ENCODE results near the gene AGBL4. TPM values are rescaled to one million over a fixed set of nuclear protein-coding genes. Genes with fewer than 3 reads are reported as not detected.

The AGBL4 gene
- total RNA-seq, 1 donor from 2014 or later = 0.50 TPM

DNA sequence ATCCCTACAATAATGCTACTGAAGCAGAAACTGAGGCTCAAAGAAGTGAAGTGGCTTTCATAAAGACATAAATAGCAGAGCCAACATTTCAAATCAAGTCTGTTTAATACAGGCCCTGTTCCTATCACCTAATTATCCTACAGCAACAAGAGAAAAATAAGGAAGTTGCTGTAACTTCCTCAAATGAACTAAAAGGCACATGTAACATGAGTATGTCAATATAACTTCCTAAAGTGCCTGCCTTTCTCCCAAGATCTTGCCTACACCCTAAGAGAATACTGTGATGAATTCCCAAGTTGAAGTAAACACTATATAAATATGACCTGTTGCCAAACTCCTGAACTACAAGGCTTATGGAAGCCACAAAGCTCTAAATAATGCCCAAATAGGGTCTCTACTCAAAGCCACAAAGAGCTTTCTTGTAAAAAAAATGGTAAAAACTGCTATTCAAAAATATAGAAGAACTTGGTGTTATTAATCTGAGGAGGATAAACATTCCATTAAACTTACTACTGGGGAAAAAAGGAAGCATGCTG lies 1255.7 kb downstream of the AGBL4 start:
- intact Hi-C loops (cut with micrococcal nuclease) = no loop called here
- no peak for ATAC-seq
- DNase-seq = no peak

DNA sequence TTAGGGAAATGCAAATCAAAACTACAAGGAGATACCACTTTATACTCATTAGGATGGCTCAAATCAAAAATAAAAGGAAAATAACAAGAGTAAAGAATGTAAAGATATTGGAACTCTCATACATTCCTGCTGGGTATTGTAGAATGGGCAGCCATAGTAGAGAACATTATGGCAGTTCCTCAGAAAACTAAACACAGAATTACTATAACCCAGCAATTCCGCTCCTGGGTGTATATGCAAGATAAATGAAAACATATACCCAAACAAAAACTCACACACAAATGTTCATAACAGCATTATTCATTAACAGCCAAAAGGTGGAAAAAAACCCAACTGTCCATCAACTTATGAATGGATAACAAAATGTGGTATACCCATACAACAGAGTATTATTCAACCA lies 1258.4 kb downstream of the AGBL4 start:
- no peak for DNase-seq
- ATAC-seq = no peak
- intact Hi-C loops (cut with micrococcal nuclease) = no loop called here

DNA sequence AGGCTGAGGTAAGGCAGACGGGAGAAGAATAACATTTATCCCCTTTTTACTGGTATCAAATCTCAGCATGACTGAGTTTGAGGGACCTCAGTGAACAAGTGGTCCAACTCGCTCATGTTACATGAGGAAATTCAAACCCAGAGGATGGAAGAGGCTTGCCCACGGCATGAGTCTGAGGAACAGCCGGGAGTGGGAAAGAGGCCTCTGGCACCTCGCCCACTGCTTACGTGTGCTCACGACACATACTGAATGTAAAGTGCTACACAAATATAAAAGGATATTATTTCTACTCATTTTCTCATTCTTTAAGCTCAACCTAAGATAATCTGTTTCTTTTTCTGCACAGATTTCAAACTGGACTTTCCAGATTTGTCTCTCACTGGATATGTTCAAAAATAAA lies 1261.8 kb downstream of the AGBL4 start:
- intact Hi-C loops (cut with micrococcal nuclease) = no loop called here
- DNase-seq (no peak), ATAC-seq (no peak)

DNA sequence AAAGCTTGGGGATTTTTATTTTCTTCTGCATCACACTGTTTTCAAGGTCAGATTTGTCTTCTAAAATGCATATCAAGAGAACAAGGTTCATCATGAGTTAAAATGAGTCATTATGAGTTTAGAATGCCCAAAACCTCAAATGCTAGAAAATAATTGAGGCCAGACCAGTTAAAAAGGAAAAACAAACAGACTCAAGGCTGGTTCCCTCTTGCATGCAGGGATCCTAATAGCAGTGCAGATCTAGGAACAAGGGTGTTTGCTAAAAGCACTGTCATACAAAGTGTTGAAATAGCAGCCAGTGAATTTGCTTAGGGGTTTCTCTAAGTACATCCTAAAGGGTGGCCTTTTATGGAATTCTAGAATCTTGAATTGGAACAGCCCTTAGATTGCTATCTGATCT lies 1262.3 kb downstream of the AGBL4 start:
- intact Hi-C loops (cut with micrococcal nuclease) = no loop called here
- ATAC-seq (no peak), DNase-seq (no peak)

DNA sequence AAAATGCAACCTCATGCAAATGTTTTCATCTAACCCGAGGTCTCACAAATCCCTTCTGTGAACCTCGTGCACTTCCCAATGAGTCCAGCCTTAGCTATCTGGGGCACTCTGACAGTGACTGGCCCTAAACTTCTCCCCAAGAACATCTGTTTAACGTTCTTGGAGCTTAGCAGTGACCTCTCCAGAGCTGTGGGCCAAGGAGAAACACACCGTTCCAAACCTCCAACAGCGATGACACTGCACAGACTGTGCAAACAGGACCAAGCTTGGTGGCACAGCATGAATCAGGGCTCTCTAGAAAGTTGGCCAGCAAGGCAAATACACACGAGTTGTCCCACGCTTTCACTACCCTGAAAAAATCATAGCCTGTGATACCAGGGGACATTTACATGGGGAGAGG lies 1262.9 kb downstream of the AGBL4 start:
- intact Hi-C loops (cut with micrococcal nuclease) = no loop called here
- no peak for DNase-seq
- ATAC-seq = no peak

- DNase-seq (no peak), ATAC-seq (no peak)
- intact Hi-C loops (cut with micrococcal nuclease) = no loop called here
Measured at GRCh38 chr1:48758976-48759375, 1264.8 kb downstream of the AGBL4 start.

- intact Hi-C loops (cut with micrococcal nuclease) = no loop called here
- ATAC-seq = no peak
- no peak for DNase-seq
Measured at GRCh38 chr1:48757363-48757762, 1266.4 kb downstream of the AGBL4 start.

GRCh38 chr1:48756683-48757316 lies 1267.0 kb downstream of the AGBL4 start:
- ATAC-seq (no peak), DNase-seq (no peak)
- intact Hi-C loops (cut with micrococcal nuclease) = no loop called here

DNA sequence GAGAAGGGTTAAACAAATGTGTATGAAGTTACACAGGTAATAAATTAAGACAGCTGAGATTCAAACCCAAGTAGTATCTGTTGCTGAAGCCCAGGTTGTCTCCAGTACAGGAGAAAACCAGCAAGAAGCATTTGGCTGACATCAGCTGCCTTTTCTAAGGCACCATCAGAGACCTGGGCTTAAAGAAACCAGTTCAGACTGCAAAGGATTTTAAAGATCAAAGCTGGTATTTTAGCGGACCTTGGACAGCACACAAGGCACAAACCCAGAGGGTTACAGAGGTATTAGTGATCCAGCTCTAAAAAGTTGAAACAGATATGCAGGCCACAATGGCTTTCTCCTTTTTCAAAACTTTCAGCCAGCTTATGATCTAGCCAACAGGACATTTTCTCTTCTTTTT lies 1270.5 kb downstream of the AGBL4 start:
- intact Hi-C loops (cut with micrococcal nuclease) = no loop called here
- no peak for ATAC-seq
- no peak for DNase-seq

DNA sequence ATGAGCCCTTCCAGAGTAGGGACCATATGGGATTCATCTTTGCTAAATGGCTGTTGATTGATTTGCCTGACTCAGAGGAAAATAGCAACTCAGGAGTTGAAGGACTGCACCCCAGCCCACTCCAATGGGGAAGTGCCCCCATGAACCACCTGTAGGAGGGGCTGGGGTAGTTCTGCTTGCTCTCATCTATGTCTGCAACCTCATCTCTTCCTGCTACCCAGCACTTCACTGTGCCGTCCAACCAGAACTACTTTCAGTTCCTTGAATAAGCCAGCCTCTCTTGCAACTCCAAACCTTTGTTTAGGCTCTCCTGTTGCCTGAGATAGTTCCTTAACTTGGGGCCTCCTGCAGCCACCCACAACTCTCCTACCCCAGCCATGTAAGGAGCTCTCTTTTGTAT lies 1273.6 kb downstream of the AGBL4 start:
- intact Hi-C loops (cut with micrococcal nuclease) = no loop called here
- DNase-seq = no peak

GRCh38 chr1:48749068-48749467 lies 1274.7 kb downstream of the AGBL4 start:
- intact Hi-C loops (cut with micrococcal nuclease) = no loop called here
- DNase-seq = no peak

More for the DNA sequence above, 1273.6 kb downstream of the AGBL4 start:
- ATAC-seq = no peak

DNA sequence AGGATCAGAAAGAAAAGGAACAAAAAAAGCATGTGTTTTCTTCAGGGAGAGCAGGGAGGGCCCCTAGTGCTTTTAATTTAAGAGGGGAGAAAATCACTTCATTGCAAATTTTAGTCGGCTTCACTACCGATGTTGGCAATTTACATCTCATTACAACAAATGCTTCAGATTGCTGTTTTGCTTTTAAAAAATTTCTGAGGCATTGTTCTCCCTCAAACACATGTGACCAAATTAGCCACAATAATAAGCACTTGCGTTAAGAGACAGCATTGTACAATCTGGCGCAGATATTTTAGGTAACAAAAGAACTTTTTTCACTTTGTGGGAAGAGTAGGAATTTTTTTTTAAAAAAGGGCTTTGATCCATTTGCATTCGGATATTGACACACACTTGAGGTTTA lies 1276.8 kb downstream of the AGBL4 start:
- intact Hi-C loops (cut with micrococcal nuclease) = no loop called here
- ATAC-seq (no peak), DNase-seq (no peak)

More at GRCh38 chr1:48749068-48749467, 1274.7 kb downstream of the AGBL4 start:
- ATAC-seq = no peak

GRCh38 chr1:48744032-48744431 lies 1279.7 kb downstream of the AGBL4 start:
- DNase-seq (no peak), ATAC-seq (no peak)
- intact Hi-C loops (cut with micrococcal nuclease) = no loop called here

DNA sequence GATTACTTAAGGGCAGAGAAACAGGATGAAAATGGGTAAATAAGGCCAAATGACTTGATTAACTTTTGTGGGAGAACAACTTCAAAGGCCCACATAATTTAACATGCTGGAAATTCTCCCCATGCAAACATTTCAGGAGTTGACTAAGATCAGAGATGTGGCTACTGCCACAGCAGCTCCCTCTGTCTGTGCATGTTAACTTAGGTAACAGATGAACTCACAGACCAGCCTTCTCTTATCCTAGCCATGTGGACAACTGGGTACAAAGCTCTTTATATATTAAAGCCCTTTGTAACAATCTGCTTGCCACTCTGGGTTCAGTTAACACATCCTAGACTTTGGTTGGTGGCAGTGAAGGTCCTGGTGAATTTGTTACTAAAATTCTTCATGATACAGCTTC lies 1280.3 kb downstream of the AGBL4 start:
- intact Hi-C loops (cut with micrococcal nuclease) = no loop called here
- no peak for ATAC-seq
- DNase-seq = no peak

DNA sequence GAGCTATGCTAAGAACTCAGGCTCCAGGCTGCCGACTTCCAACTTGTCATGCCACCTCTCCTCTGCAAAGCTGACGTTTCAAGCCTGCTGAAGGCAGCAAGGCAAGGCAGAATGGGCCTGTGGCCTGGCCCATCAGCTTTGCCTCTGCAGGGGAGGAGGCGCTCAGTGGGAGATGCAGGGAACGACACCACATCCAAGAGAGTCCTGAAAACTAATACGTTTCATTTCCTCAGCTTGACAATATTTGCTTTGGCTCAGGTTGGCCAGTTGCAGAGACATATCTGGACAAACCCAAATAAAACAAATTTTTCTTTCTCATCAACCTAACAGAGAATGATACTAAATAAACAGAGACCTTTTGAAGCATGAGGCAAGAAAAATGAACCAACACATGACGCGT lies 1282.4 kb downstream of the AGBL4 start:
- ATAC-seq = no peak
- intact Hi-C loops (cut with micrococcal nuclease) = no loop called here

DNA sequence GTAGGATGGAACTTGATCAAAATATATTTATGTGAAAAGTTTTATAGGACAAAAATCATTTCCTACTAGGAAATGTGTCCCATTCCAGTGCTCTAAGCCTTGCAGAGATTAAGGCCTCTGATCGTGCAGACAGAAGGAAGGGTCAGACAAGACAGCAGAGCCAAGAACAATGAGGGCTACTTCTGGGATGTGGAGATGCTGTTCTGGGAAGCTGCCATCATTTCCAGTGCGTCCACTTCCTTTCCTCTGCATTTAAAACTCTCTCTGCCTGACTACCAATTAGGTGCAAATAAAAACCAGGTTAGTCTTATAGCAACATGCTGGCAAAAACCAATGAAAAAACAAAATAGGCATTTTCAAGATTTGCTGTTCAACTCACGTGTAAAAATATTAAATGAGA lies 1283.1 kb downstream of the AGBL4 start:
- DNase-seq (no peak), ATAC-seq (no peak)
- intact Hi-C loops (cut with micrococcal nuclease) = no loop called here

More for the DNA sequence above, 1282.4 kb downstream of the AGBL4 start:
- DNase-seq = no peak

DNA sequence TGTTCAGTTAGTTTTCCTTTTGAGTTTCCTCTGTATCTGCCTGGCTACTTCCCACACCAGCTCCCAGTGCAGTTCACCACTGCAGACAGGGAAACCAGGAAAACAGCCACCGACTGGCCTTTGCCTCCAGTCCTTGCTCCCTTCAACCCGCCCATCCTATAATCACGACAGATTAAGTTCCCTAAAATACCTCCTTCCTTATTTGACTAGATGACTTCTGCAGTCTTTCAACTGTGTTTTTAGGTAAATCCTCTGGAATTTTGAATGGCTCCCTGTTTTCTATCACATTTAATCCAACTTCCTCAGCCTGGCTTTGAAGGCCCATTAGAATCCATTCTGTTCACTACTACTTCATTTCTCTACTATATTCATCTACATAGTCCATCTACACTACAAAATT lies 1284.7 kb downstream of the AGBL4 start:
- no peak for DNase-seq
- intact Hi-C loops (cut with micrococcal nuclease) = no loop called here
- ATAC-seq = no peak

GRCh38 chr1:48738356-48738755 lies 1285.4 kb downstream of the AGBL4 start:
- ATAC-seq = no peak
- DNase-seq = no peak

DNA sequence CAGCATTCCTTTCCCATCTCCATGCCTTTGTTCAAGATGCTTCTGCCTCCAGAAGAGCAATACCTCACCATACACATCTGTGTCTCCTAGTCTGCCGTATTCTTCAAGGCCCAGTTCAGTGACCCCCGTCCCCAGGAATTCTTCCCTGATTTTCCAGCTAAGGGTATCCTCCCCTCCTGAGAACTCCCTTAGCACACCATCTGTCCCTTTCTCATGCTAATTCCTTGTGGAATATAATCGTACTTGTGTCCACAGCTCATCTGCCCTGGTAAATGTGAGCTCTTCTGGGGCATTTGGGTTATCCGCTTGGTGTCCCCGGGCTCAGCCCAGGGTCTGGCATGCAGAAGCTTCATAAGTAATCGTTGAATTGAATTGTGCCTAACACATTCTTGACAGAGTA lies 1288.0 kb downstream of the AGBL4 start:
- ATAC-seq (no peak), DNase-seq (no peak)
- intact Hi-C loops (cut with micrococcal nuclease) = no loop called here

More at GRCh38 chr1:48738356-48738755, 1285.4 kb downstream of the AGBL4 start:
- intact Hi-C loops (cut with micrococcal nuclease) = no loop called here

DNA sequence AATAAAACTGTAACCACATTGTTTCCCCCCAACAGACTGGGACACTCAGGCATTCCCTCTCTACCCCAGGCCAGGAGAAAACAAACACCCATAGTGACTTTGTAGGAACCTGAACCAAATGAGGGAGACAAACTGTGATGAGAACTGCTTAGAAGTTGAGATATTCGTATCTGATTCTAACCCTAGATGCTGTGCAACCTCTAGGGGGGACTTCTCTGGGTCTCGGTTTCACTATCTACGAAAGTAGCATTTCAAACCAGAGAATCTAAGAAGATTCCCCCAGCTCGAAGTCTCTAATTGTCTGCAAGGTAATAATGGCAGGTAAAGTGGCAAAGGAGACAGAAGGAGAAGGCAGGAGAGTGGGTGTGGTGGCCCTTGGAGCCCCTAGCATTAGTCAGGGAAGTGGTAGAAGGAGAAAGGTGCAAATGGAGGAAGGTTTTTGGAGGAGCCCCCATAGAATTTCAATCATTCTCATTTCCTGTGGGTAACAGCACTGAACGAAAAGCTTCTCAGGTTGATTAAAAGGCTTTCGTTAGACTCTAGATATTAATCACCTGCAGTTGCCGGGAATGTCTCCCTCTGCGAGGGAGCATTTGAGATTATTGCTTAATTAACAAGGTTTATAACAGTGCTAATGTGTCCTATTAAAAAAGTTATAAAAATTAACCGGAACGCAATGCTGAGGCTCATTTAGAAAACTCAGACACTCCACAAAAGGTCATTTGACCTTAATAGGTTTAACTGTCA lies 1293.4 kb downstream of the AGBL4 start:
- intact Hi-C loops (cut with micrococcal nuclease) = no loop called here
- DNase-seq = no peak
- no peak for ATAC-seq

DNA sequence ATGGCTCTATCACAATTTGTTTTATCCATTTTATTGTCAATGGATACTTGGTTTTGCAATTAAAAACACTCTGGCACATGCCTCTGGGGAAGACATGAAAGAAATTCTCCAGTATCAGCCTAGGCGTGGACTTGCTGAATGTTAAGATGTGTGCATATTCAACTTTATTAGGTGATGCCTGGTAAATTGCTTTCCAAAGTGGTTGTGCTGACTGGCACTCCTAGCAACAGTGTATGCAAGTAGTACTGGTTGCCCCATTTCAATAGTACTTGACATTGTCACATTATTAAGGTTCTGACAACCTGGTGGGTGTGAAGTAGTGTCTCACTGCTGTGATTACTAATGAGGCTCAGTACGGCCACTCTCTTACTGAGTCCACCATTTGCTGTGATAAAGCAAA lies 1295.2 kb downstream of the AGBL4 start:
- intact Hi-C loops (cut with micrococcal nuclease) = no loop called here
- DNase-seq = no peak
- no peak for ATAC-seq
